GM21423 (cell line): ENCODE results near the gene CEP104.
"Not testable (repeated sequence)": the region's sequence is repeated elsewhere in the genome, so short reads cannot be mapped to it uniquely, and the experiment has no call there.

Experiments used
- ATAC-seq: cut with Tn5 transposase; IDR thresholded peaks from one replicate; pipeline ENCODE4 v1.9.1; 2021; ENCODE audit warnings: mild to moderate bottlenecking, moderate library complexity; ENCODE audit not compliant: unreplicated experiment

The CEP104 gene

DNA sequence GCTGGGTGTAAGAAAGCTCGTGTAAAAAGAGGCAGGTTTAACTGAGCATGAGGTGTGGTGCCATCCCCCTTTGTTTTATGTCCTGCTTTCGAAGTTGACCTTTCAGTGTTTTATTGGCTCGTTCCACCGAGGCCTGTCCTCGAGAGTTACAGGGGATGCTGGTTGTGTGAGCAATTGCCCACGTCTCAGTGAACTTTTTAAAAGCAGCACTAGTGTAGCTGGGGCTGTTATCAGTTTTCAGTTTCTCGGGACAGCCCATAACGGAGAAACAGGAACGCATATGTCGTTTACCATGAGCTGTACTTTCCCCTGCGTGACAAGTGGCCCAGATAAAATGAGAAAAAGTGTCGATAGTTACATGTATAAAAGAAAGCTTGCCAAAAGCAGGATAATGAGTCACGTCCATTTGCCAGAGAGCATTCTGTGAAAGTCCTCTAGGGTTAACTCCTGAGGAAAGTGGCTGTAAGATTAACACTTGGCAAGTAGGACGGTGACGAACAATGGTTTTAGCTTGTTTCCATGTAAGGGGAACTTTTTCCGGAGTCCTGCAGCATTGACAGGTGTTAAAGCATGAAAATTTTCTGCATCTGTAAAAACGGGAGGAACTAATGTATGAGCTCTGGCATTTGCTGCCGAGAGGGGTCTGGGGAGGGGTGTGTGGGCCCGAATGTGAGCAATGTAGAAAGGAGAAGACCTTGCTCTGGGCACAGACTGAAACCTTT lies 52.9 kb downstream of the CEP104 start:
- ATAC-seq = no peak

DNA sequence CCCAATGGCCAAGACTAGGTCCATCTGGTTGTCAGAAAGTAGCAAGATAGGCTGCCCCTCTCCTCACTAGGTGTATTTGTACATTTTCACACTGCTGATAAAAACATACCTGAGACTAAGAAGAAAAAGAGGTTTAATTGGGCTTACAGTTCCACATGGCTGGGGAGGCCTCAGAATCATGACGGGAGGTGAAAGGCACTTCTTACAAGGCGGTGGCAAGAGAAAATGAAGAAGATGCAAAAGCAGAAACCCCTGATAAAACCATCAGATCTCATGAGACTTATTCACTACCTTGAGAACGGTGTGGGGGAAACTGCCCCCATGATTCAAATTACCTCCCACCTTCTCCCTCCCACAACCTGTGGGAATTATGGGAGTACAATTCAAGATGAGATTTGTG lies 56.2 kb downstream of the CEP104 start:
- ATAC-seq = not testable (repeated sequence)

DNA sequence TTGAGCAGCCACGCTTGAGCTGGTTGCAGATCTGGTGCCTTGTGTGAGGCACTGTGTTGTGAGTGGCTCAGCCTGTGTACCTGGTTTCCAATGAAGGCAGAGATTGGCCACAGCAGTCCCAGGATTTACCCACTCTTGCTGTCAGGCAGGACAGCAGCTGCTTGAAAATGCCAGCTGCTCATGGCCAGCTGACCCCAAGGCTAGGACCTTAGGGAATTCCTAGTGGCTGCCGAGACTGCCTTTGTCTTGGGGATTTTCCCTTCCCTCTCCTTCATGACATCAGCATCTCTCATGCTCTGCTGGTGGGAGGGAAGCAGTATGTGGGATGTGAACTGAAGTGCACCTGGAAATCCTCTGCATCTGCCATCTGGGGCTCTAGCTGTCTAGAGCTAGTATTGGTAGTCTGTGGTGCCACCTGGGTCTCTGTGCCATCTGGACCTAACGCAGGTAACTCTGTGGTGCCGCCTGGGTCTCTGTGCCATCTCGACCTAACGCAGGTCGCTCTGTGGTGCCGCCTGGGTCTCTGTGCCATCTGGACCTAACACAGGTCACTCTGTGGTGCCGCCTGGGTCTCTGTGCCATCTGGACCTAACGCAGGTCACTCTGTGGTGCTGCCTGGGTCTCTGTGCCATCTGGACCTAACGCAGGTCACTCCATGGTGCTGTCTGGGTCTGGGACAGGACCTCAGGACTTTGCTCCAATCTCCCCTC lies 56.9 kb downstream of the CEP104 start:
- no peak for ATAC-seq

DNA sequence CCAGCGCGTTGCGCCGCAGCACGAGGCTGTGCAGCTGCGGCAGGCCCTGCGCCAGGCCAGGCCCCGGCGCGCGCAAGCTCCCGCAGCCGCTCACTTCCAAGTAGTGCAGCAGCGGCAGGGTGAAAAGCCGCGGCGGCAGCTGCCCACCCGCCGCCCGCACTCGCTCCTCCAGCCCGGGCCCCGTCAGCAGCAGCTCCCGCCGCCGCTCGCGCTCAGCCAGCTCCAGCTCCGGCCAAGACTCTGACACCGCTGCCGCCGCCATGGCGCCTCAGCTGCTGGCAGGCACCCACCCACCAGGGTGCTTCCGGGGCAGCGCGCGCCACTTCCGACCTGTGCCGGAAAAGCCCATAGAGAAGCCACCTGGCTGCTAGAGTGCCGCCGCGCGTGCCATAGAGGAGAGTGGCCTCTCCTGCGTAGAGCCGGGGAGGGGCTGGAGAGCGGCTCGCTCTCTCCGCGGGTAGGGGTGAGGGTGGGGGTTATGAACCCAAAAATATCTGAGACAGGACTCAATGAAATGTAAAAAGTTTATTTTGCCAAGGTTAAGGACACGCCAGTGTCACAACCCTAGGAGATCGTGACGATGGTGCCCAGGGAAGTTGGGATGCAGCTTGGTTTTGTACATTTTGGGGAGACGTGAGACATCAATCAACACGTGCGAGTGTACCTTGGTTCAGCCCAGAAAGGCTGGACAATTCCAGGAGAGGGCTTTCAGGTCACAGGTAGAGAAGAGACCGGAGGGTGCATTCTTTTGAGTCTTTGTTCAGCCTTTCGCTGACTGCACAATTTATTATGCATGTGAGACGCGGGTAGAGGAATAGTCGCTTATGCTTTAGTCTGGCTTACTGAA lies 60.6 kb downstream of the CEP104 start, which contains the start of gene LRRC47:
LRRC47 (minus strand) TSS at position 284 of the 847 bp plus-strand sequence; CDS start at position 262, 22 bp downstream.
- peak; percentile 98 for ATAC-seq

DNA sequence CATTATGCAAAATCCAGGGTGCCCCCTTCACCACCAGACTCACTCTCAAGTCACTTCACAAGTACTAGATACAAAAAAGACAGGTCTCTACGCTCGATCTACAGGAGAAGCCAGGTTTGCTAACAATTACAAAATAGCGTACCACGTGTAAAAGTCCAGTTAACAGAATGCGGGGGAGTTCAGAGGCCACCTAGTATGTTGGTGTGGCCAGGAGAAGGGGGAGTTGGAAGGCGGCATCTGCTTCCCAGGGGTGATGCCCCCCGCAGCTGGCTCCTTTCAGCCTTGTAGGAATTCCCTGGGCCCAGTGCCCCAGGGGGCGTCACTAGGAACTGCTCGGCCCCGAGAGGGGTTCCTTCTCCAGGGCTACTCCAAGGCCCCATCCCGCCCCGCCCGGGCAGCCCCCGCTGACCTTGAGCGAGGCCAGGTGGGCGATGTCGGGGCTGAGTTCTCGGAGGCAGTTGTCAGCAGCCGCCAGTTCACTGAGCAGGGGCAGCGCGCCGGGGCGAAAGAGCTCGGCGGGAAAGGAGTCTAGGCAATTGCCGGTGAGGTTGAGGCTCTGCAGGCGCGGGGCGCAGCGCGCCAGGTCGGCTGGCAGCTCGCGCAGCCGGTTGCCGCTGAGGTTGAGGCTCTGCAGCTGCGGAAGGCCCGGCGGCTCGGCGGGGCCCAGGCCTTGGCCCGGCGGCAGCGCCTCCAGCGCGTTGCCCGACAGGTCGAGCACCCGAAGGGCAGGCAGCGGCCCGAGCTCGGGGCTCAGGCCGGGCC lies 61.4 kb downstream of the CEP104 start:
- peak; percentile 21 for ATAC-seq

DNA sequence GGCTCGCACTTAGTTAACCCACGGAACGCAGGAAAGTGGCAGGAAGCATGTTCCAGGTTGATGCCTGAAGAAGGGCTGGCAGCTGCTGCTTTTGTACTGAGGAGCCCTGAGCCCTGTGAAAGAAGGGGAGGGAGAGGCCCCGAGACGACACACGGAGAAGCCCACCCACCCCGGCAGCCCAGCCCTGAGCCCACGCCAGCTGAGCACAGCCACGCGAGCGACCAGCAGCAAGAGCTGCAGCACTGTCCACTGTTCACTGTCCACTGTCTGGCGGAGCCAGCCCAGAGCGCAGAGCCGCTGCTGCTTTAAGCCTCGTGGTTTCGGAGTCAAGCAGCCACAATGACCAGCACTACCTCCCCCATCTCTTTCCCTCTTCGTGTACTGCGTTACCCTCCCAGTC lies 66.1 kb downstream of the CEP104 start:
- ATAC-seq = no peak

DNA sequence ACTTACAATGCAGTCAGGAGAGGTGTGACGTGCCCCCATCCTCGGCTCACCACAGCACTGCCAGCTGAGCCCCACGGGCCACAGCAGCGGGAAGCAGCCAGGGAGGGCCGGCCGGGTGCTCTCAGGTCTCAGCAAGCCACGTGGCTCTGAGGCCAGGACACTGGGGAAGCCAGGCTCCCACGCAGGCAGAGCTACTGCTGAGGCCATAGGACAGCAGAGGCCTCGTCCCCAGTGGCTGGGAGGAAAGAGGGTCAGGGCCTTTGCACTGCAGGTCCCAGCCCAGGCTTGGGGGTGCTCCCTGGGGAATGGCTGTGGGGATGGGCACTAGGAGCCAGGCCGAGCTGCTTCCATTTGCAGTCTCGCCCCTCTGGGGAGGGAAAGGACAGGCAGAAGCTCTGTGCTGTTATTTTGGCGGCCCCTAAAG lies 66.5 kb downstream of the CEP104 start:
- no peak for ATAC-seq

DNA sequence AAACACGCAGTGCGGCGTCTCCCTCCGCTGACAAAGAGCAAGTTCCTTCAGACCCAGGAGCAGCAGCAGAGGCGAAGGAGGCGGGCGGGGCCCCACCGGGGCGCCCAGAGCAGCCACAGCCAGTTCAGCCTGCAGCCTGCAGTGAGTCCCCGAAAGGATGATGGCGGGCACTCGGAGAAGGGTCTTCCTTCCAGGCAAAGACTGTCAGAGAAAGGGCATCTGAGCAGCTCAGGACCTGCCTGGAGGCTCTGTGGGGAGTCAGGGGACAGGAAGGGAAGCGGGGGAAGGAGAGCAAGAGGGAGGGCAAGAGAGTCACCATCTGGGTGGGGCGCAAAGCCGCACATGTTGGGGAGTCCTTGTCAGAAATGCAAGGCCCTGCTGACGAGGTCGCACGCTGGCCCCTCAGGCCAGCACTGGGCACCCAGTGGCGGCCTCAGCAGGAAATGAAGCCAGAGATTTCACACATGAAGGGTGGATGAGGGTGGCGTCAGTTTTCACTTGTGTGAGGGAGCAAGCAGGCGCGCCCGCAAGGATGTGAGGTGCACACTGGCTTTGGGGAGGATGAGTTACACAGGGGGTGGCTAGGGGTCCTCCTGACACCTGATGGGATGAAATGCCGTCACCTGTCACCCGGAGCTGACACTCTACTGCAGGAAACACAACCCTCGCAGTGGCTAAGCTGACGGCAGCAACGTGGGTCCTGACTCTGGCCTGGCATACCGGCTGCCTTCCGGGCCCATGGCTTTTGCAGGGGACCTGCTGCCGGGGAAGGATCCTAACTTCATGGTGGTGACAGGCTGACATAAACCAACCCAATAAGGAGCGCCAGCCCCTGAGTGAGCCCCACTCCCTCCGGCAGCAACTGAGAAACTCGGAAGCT lies 67.3 kb downstream of the CEP104 start:
- ATAC-seq = no peak

DNA sequence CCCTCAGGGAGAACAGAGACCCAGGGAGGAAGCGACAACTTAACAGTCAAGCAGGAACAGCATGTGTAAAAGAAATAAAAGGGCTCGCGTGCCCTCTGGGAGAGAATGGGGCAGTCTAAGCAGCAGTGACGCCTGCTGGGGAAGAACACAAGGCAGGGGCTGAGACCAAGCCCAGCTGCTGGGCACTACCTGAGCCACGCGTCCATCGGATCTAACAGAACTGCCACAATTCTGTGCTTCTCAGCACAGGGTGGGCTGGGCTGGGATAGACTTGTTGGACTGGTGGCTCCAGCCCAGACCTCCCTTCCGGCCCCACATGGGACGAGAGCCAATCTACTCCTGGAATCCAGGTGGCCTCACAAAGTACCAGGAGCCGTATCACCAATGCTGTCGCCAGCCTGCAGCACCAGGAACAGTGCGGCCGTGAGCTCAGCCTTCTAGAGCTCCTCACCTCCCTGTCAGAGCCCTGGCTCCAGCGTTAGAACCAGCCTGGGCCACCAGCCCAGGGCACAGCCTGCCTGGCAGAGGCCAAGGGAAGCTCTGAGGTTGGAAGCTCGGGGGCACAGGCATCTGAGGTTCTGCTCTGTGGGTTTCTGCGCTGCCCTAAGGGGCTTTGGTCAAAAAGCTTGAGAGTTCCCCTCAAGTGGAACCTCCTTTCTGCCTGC lies 68.1 kb downstream of the CEP104 start:
- no peak for ATAC-seq

DNA sequence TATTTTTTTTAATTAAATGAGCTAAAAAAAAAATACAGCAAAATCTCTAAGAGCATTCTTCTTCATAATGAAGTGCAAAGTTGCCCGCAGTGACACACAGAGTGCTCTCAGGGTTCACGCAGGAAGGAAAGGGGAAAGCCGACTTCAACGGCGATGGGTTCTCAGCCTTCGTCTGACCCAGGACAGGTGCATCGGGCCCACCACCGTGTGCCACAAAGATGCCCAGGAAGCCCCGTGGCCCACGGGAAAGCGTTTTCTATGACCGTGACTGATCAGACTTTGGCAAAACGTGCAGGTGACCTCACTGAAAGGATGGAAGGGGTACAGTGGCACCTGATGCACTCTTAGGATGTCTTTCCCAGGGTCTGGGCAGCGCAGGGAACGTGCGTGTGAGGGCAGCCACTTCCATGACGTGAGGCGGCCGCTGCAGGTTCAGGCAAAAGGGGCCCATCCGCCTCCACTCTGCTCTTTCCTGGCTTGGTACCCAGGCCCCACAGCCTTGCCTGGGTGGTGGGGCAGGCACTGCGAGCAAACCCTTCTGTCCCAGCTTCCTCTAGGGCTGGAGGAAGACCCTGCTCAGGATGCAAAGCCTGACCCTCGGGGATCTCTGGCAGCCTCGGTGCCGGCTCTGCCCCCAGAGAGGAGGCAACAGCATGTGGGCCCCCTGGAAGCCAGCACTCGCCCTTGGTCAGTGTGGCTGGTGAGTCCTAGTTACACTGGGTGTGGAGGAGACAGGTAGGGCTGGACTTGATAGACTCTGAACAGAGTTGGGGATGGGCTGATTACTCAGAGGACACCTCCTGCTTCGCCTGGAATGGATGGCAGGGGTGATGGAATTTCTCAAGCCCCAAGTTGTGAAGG lies 69.0 kb downstream of the CEP104 start:
- ATAC-seq = no peak

DNA sequence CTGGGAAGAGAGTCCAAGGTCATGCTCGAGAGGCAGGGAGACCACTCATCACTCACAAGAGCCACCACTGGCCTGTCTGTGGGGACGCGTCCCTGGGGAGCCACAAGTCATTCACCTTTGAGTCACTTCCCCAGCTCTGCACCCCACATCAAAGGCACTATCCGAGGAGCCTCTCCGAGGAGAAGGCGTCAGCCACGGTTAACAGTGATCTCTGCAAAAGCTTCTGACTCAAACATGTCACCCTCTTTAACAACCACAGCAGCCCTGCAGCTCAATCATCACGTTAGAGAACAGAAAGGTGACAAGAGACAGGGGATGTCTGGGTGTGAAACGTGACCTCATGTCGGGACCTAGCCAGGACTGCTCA lies 69.7 kb downstream of the CEP104 start:
- ATAC-seq = no peak

DNA sequence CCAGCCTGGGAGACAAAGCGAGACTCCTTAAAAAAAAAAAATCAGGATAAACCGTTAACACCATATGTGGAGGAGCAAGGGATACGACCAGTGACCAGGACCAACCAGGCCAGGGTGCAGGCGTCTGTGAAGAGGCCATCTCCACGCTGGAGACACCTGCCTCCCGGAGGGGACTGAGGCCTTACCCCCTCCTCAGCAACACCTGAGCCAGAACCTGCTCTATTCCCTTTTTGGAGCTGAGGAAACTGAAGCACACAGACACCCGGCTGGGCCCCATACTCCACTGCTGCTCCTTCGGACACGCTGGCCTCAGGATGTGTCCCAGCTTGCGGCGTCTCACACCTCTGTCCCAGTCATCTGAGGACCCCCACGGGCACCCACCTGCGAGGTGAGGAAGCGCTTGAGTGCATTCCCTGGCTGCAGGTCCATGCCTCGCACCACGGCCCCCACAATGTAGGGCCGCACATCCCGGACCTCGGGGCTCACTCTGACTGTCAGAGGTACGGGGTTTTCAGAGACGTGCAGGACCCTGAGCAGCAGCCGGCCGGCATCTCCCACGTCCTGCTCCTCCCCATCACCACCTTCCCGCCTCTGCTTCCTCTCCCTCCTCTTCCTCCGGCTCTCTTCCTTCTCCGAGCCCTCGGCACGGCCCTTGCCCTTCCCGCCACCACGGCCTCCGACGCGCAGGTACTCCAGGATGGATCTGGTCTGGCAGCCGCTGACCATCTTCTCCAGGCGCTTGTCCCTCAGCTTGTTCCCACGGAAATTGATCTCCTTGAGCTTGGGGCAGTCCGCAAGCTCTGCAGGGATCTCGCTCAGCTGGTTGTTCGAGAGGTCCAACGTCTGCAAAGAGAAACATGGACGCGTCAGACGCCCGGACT lies 70.3 kb downstream of the CEP104 start:
- no peak for ATAC-seq

DNA sequence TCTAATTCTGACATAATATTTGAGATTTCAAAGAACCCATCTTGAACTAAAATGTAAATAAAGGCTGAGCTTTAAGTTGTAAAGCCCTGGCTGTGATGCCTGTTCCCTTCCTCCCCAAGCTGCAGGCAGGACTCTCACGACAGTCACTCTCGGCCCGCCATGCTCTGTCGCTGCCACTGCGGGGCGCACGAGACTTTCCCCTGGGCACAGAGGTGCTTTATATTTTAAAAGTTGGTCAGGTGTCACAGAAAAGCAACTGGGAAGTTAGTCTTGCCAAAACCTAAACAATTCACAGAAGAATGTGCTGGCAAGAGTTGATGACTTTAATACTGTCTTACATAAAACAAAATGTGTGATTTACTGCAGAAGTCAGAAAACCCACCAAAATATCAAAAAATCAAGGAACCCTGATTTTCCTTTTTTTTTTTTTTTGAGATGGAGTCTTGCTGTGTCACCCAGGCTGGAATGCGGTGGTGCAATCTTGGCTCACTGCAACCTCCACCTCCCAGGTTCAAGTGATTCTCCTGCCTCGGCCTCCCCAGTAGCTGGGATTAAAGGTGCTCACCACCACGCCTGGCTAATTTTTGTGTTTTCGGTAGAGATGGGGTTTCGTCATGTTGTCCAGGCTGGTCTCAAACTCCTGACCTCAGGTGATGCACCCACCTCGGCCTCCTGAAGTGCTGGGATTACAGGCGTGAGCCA lies 71.4 kb downstream of the CEP104 start:
- no peak for ATAC-seq

DNA sequence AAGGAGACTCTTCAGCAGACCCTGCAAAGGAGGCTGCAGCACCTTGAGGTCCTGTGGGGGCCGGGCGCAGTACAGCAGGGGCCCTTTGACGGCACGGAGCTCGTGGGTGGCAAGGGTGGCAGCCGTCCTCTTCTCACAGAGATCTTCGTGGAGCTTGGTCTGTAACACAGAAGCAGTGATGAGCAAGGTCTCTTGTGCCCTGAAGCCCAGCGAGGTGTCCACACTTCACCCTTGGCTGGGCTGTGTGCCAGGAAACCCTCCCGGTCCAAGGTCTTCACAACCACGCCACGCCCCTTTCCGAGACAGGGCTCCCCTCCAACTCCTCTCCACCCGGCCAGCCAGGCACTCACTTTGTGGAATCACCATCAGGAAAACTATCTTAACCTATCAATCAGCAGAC lies 72.0 kb downstream of the CEP104 start:
- no peak for ATAC-seq

DNA sequence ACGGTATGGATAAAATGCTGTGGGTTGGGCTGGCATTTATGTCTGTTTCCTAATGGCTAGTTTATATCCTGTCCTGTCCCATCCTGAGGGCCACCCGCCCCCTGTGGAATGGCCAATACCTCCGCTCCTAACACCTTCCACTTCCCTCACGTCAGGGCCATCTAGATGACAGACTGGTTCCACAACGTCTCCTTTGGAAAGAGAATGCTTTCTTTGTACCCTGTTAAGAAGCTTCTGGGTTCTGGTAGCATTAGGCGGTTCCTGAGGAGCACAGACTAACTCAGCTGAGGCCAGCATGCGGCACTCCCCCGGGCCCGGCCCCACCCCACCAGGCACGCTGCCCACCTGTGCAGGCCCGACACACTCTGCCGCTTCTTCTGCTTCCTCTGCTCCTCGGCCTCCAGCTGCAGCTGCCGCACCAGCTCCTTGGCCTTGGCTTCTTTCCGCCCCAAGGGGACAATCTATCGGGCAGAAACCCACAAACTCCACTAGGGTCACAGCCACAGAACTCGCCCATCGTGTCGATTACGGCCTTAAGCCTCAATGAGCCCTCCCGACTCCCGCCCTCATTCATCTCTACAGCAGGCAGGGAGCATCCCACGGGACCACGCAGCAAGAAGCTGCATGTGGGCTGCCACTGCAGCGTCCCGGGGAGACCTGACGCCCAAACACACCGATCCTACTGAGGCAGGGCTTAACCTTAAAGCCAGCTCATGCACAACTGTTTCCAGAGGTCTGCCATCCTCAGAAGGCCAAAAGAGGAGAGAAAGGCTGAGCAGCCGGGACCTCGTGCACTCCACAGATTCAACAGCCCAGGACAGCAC lies 73.1 kb downstream of the CEP104 start:
- no peak for ATAC-seq

DNA sequence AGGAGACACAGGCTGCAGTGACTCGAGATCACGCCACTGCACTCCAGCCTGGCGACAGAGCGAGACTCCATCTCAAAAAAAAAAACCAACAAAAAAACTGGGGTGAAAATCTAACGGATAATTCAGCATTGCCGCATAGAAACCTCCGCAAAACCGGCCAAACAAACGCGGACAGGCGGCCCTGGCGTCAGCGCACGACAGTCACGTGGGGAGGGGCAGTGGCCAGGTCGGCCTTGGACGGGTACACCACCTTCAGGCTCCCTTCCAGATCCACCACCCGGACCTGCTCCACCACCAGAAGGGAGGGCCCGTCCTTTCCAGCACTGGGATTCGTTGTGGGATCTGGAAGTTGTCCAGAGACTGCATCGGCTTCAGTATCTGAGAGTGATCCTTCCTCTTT lies 76.1 kb downstream of the CEP104 start:
- no peak for ATAC-seq
